Measurements from ENCODE around the gene ISYNA1. TPM values are rescaled to one million over a fixed set of nuclear protein-coding genes. Genes with fewer than 3 reads are reported as not detected.
A peak's percentile ranks its signal among the peaks of the same experiment; 100 is the strongest.

ISYNA1 gene
- total RNA-seq: 10 to 100 TPM; 48.6 to 54.9 TPM

- ATAC-seq: peak; percentile 34
- peak; percentile 70 for DNase-seq
- Mint-ChIP-seq H3K4me1 (ENCODE audit: low read depth) (peaks cover 27% of the 10 kb centered on the region), H3K9me3 (peaks cover 3% of the 10 kb centered on the region), H3K36me3 (ENCODE audit: low read depth) (peaks cover 20% of the 10 kb centered on the region), H3K4me3 (peak within 1 kb of the TSS; percentile 72), H3K27ac (no peak within 1 kb of the TSS), H3K27me3 (no peaks in the 10 kb centered on the region)
- intact Hi-C loops (cut with micrococcal nuclease): no loop called here
- ChIA-PET CTCF (interaction anchor here (0.7 to 3.4 kb wide), 2 partner anchors 13 kb away, joined by 3 to 23 read pairs; no protein-coding TSS in a partner anchor), POLR2A (interaction anchor here (0.6 to 6.8 kb wide), 3 partner anchors 11 to 135 kb away, joined by 3 to 81 read pairs (median 6); partner anchors contain the start of gene SSBP4)
- no peak for TF ChIP-seq CTCF (IDR thresholded peaks at IDR 0.05)
Observed at GRCh38 chr19:18437491-18438330, at the start of gene ISYNA1. TSS of gene ISYNA1 (minus strand) at chr19:18438133. CDS start at chr19:18437979, 154 bp downstream.

GRCh38 chr19:18486746-18487145 lies 48.8 kb upstream of the ISYNA1 start:
- no peak for DNase-seq
- intact Hi-C loops (cut with micrococcal nuclease): no loop called here
- H3K27ac Mint-ChIP-seq: peak overlapping the region; percentile 4
- POLR2A ChIA-PET: interaction anchor here (0.5 to 1.0 kb wide), 2 partner anchors 11 to 72 kb away, joined by 3 read pairs; no protein-coding TSS in a partner anchor
- no peaks in the 10 kb centered on the region for H3K27me3 Mint-ChIP-seq
- H3K9me3 Mint-ChIP-seq: no peaks in the 10 kb centered on the region
- peaks cover 61% of the 10 kb centered on the region for H3K4me1 Mint-ChIP-seq (ENCODE audit: low read depth)
- no peak for TF ChIP-seq CTCF (IDR thresholded peaks at IDR 0.05)
- ATAC-seq: no peak
- no peak overlapping the region for H3K4me3 Mint-ChIP-seq
- CTCF ChIA-PET: interaction anchor here (1.0 to 3.1 kb wide), 4 partner anchors 9 to 34 kb away, joined by 3 to 17 read pairs (median 8); no protein-coding TSS in a partner anchor
- no peaks in the 10 kb centered on the region for H3K36me3 Mint-ChIP-seq (ENCODE audit: low read depth)

GRCh38 chr19:18484992-18485391 lies 47.1 kb upstream of the ISYNA1 start:
- ChIA-PET POLR2A (interaction anchor here (1.0 to 1.4 kb wide), 4 partner anchors 9 to 35 kb away, joined by 3 to 4 read pairs (median 3); no protein-coding TSS in a partner anchor), CTCF (interaction anchor here (0.8 to 2.0 kb wide), 5 partner anchors 12 to 198 kb away, joined by 3 to 12 read pairs (median 3); no protein-coding TSS in a partner anchor)
- no peaks in the 10 kb centered on the region for H3K27me3 Mint-ChIP-seq
- no peaks in the 10 kb centered on the region for H3K9me3 Mint-ChIP-seq
- no peak overlapping the region for H3K4me3 Mint-ChIP-seq
- DNase-seq: no peak
- peaks cover 3% of the 10 kb centered on the region for H3K36me3 Mint-ChIP-seq (ENCODE audit: low read depth)
- no peak for ATAC-seq
- H3K4me1 Mint-ChIP-seq (ENCODE audit: low read depth): peaks cover 70% of the 10 kb centered on the region
- TF ChIP-seq CTCF (IDR thresholded peaks at IDR 0.05): no peak
- intact Hi-C loops (cut with micrococcal nuclease): no loop called here
- H3K27ac Mint-ChIP-seq: peak overlapping the region; percentile 58

GRCh38 chr19:18483119-18483890 lies 45.4 kb upstream of the ISYNA1 start:
- CTCF ChIA-PET: interaction anchor here (1.3 to 2.4 kb wide), 5 partner anchors 14 to 106 kb away, joined by 3 to 13 read pairs (median 9); partner anchors contain the start of gene ELL
- intact Hi-C loops (cut with micrococcal nuclease): no loop called here
- H3K9me3 Mint-ChIP-seq: no peaks in the 10 kb centered on the region
- TF ChIP-seq CTCF (IDR thresholded peaks at IDR 0.05): no peak
- ATAC-seq (no peak), DNase-seq (no peak)
- H3K4me3 Mint-ChIP-seq: no peak overlapping the region
- H3K27ac Mint-ChIP-seq: peak overlapping the region; percentile 59
- H3K4me1 Mint-ChIP-seq (ENCODE audit: low read depth): peaks cover 80% of the 10 kb centered on the region
- peaks cover 4% of the 10 kb centered on the region for H3K36me3 Mint-ChIP-seq (ENCODE audit: low read depth)
- POLR2A ChIA-PET: interaction anchor here (0.6 to 1.1 kb wide), 3 partner anchors 15 to 202 kb away, joined by 3 to 6 read pairs (median 3); no protein-coding TSS in a partner anchor
- H3K27me3 Mint-ChIP-seq: no peaks in the 10 kb centered on the region
